GM23338 (cell line): ENCODE measurements around the gene ZNF445. TPM values are rescaled to one million over a fixed set of nuclear protein-coding genes. Genes with fewer than 3 reads are reported as not detected.

Source experiments
- ATAC-seq: fragments of 200-7000 bp; cut with Tn5 transposase; 3 replicates; pipeline ENCODE4 v1.9.1; 2020
- DNase-seq: peaks from one replicate; pipeline ENCODE4 v3.0.0-alpha.2; 2015; ENCODE audit warnings: low spot score
- H2AFZ ChIP-seq: fragments of 200-600 bp; sonication (generic); 2 replicates; pipeline ENCODE4 v1.8.0; 2016; ENCODE audit warnings: antibody characterized with exemption, mild to moderate bottlenecking, moderate library complexity
- H3F3A ChIP-seq: fragments of 200-600 bp; sonication (generic); replicated peaks from 2 replicates; pipeline ENCODE4 v1.8.0; 2017; ENCODE audit warnings: antibody characterized with exemption, mixed run types, low read depth
- H3K27ac ChIP-seq: fragments of 200-600 bp; sonication (generic); 2 replicates; pipeline ENCODE4 v1.6.1; 2016; ENCODE audit warnings: low read depth
- H3K27me3 ChIP-seq: fragments of 200-600 bp; sonication (generic); 2 replicates; pipeline ENCODE4 v1.8.0; 2016; ENCODE audit warnings: mild to moderate bottlenecking, mixed run types, moderate library complexity; ENCODE audit not compliant: insufficient read depth
- H3K36me3 ChIP-seq: fragments of 200-600 bp; sonication (generic); 2 replicates; pipeline ENCODE4 v1.8.0; 2016; ENCODE audit warnings: mild to moderate bottlenecking; ENCODE audit not compliant: insufficient read depth
- H3K4me1 ChIP-seq: fragments of 200-600 bp; sonication (generic); 2 replicates; pipeline ENCODE4 v1.8.0; 2016; ENCODE audit warnings: mild to moderate bottlenecking, moderate library complexity; ENCODE audit not compliant: insufficient read depth
- H3K4me2 ChIP-seq: fragments of 200-600 bp; sonication (generic); 2 replicates; pipeline ENCODE4 v1.7.1; 2017; ENCODE audit warnings: mixed run types
- H3K4me3 ChIP-seq: fragments of 200-600 bp; sonication (generic); 2 replicates; pipeline ENCODE4 v1.6.1; 2016; ENCODE audit warnings: mixed run types
- H3K79me2 ChIP-seq: fragments of 200-600 bp; sonication (generic); replicated peaks from 2 replicates; pipeline ENCODE4 v1.8.0; 2017; ENCODE audit warnings: mild to moderate bottlenecking; ENCODE audit not compliant: insufficient read depth
- H3K9me2 ChIP-seq: fragments of 200-600 bp; sonication (generic); 2 replicates; pipeline ENCODE4 v1.8.0; 2017; ENCODE audit not compliant: insufficient read depth
- H4K20me1 ChIP-seq: fragments of 200-600 bp; sonication (generic); replicated peaks from 2 replicates; pipeline ENCODE4 v1.8.0; 2017; ENCODE audit warnings: mild to moderate bottlenecking; ENCODE audit not compliant: insufficient read depth
- H3K27ac Mint-ChIP-seq: 2 replicates; pipeline ENCODE4 v1.8.0; 2020; ENCODE audit warnings: inconsistent platforms, mild to moderate bottlenecking, moderate library complexity, mixed read lengths
- H3K27me3 Mint-ChIP-seq: 3 replicates; pipeline ENCODE4 v1.8.0; 2022; ENCODE audit warnings: low read depth, mild to moderate bottlenecking, moderate library complexity, mixed read lengths, inconsistent platforms; ENCODE audit not compliant: insufficient read depth, poor library complexity
- H3K36me3 Mint-ChIP-seq: 3 replicates; pipeline ENCODE4 v1.8.0; 2021; ENCODE audit warnings: low read depth, mild to moderate bottlenecking, inconsistent platforms, moderate library complexity, mixed read lengths
- H3K4me1 Mint-ChIP-seq: 3 replicates; pipeline ENCODE4 v1.8.0; 2020; ENCODE audit warnings: mild to moderate bottlenecking, inconsistent platforms, mixed read lengths
- H3K4me3 Mint-ChIP-seq: 3 replicates; pipeline ENCODE4 v1.8.0; 2021; ENCODE audit warnings: moderate library complexity, mild to moderate bottlenecking, inconsistent platforms, mixed read lengths
- H3K9me3 Mint-ChIP-seq: 3 replicates; pipeline ENCODE4 v1.8.0; 2020; ENCODE audit warnings: moderate library complexity, mild to moderate bottlenecking, inconsistent platforms, mixed read lengths
- CREB1 ChIP-seq: fragments of 250-450 bp; sonication (Bioruptor Pico); IDR thresholded peaks from 2 replicates; pipeline ENCODE4 v1.5.0; 2020; ENCODE audit warnings: low read depth, mild to moderate bottlenecking, moderate library complexity
- EZH2 ChIP-seq: fragments of 200-600 bp; sonication (generic); IDR thresholded peaks from one replicate; pipeline ENCODE4 v1.8.0; 2017; ENCODE audit warnings: antibody characterized with exemption, mild to moderate bottlenecking, low read depth; ENCODE audit not compliant: unreplicated experiment
- EZH2phosphoT487 ChIP-seq: fragments of 200-600 bp; sonication (generic); IDR thresholded peaks from one replicate; pipeline ENCODE4 v1.8.1; 2018; ENCODE audit warnings: antibody characterized with exemption; ENCODE audit not compliant: unreplicated experiment
- JUNB ChIP-seq: IDR thresholded peaks from one replicate; pipeline ENCODE4 v1.6.1; 2016; ENCODE audit warnings: antibody characterized with exemption; ENCODE audit not compliant: unreplicated experiment
- NANOG ChIP-seq: IDR thresholded peaks from 2 replicates; pipeline ENCODE4 v1.6.1; 2016; ENCODE audit warnings: antibody characterized with exemption, borderline replicate concordance
- REST ChIP-seq: IDR thresholded peaks from one replicate; pipeline ENCODE4 v1.6.1; 2018; ENCODE audit warnings: antibody characterized with exemption; ENCODE audit not compliant: unreplicated experiment
- STAT1 ChIP-seq: IDR thresholded peaks from one replicate; pipeline ENCODE4 v1.6.1; 2016; ENCODE audit warnings: antibody characterized with exemption; ENCODE audit not compliant: unreplicated experiment
- ZNF114 ChIP-seq: fragments of 250-450 bp; sonication (Bioruptor Pico); IDR thresholded peaks from 2 replicates; pipeline ENCODE4 v1.5.0; 2020; ENCODE audit warnings: mild to moderate bottlenecking, moderate library complexity
- ZNF462 ChIP-seq: fragments of 250-450 bp; sonication (Bioruptor Pico); IDR thresholded peaks from 2 replicates; pipeline ENCODE4 v1.5.0; 2020; ENCODE audit warnings: mild to moderate bottlenecking, moderate library complexity
- polyA plus RNA-seq: library from polyadenylated mRNA; unstranded; fragments of >200 nt; fragmentation: Nextera tagmentation; extraction: Ambion mirVana; gene quantifications from 2 replicates; pipeline ENCODE4 v1.2.1, GENCODE V29; 2016
- total RNA-seq: library from RNA; depleted of rRNA; stranded (reverse); fragments of >200 nt; shearing (Covaris generic); gene quantifications from 2 replicates; pipeline ENCODE4 v1.2.3, GENCODE V29; 2014

ZNF445 gene
- total and polyA plus RNA-seq, 2 experiments from 2014 or later = 2.7 to 16.6 TPM

- DNase-seq = no peak
- Mint-ChIP-seq H3K9me3 (peaks cover 2% of the 10 kb centered on the region; the same call in 2 of the 3 replicates), H3K27me3 (peaks cover 2% of the 10 kb centered on the region), H3K4me1 (no peaks in the 10 kb centered on the region), H3K27ac (no peak overlapping the region), H3K4me3 (no peak overlapping the region), H3K36me3 (no peaks in the 10 kb centered on the region)
- Histone ChIP-seq H2AFZ (no peak overlapping the region), H3F3A (no peaks in the 10 kb centered on the region), H3K9me2 (no peaks in the 10 kb centered on the region), H3K36me3 (no peaks in the 10 kb centered on the region), H4K20me1 (no peaks in the 10 kb centered on the region), H3K4me1 (no peaks in the 10 kb centered on the region), H3K4me2 (no peak overlapping the region), H3K79me2 (no peaks in the 10 kb centered on the region), H3K27ac (no peak overlapping the region), H3K4me3 (no peak overlapping the region), H3K27me3 (no peaks in the 10 kb centered on the region)
- TF ChIP-seq STAT1 (no peak), CREB1 (no peak), REST (no peak), EZH2 (no peak), EZH2phosphoT487 (no peak), JUNB (no peak), NANOG (no peak), ZNF462 (no peak), ZNF114 (CRISPR knock-in tag) (no peak)
- no peak for ATAC-seq
Observed at GRCh38 chr3:44396200-44397171, 81.0 kb downstream of the ZNF445 start.
